GM08714 (cell line): ENCODE measurements around the gene RAB24.
"Not testable (repeated sequence)": the region's sequence is repeated elsewhere in the genome, so short reads cannot be mapped to it uniquely, and the experiment has no call there.

Experiments
- H3K4me3 ChIP-seq: fragments of 200-500 bp; sonication (Bioruptor generic); 2 replicates; pipeline ENCODE4 v1.5.1; 2014; ENCODE audit warnings: mild to moderate bottlenecking, low read length, inconsistent platforms
- ZNF274 ChIP-seq: IDR thresholded peaks from 2 replicates; pipeline ENCODE4 v1.6.1; 2012; ENCODE audit warnings: mild to moderate bottlenecking, low read depth, low read length

The RAB24 gene

GRCh38 chr5:177269232-177269895 is 34.2 kb downstream of the RAB24 start:
- no peak overlapping the region for H3K4me3 ChIP-seq
- no peak for TF ChIP-seq ZNF274

GRCh38 chr5:177265395-177265794 is 38.1 kb downstream of the RAB24 start:
- H3K4me3 ChIP-seq = no peak overlapping the region
- no peak for TF ChIP-seq ZNF274

DNA sequence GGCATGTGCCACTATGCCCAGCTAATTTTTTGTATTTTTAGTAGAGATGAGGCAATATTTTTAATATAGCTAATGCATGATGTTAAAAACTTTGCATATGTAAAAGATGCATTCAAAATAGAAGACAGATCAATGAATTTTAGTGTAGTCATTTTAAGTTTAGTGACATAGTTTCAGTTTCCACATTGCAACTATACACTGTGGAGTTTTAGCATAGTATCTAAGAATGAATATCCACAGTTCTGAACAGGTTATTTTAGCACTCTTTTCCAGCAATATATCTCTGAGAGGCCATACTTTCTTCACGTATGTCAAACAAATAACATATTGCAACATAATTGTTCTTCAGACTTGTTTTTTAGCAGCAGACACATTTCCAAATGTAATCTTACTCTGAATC is 39.3 kb downstream of the RAB24 start:
- no peak for TF ChIP-seq ZNF274
- no peak overlapping the region for H3K4me3 ChIP-seq

- TF ChIP-seq ZNF274 = no peak
- no peak overlapping the region for H3K4me3 ChIP-seq
Measured at GRCh38 chr5:177261510-177261909, 42.0 kb downstream of the RAB24 start.

DNA sequence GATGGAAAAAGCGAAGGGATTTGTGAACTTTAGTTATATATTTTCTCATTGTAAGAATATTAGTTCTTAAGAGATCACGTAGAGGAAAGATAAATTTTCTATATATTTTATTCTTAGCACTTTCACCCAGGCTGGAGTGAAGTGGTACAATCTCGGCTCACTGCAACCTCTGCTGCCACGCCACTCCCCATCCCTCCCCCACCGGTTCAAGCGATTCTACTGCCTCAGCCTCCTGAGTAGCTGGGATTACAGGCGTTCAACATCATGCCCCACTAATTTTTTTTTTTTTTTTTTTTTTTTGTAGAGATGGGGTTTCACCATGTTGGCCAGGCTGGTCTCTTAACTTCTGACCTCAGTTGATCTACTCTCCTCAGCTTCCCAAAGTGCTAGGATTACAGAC is 42.6 kb downstream of the RAB24 start:
- H3K4me3 ChIP-seq = no peak overlapping the region
- TF ChIP-seq ZNF274 = no peak

DNA sequence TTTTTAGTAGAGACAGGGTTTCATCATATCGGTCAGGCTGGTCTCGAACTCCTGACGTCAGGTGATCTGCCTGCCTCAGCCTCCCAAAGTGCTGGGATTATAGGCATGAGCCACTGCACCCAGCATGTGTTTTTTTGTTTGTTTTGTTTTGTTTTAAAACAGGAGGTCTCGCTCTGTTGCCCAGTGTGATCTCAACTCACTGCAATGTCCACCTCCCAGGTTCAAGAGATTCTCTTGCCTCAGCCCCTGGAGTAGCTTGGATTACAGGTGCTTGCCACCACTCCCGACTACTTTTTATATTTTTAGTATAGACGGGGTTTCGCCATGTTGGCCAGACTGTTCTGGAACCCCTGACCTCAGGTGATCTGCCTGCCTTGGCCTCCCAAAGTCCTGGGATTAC is 44.8 kb downstream of the RAB24 start:
- not testable (repeated sequence) for H3K4me3 ChIP-seq

GRCh38 chr5:177256296-177256695 is 47.2 kb downstream of the RAB24 start:
- no peak for TF ChIP-seq ZNF274
- no peak overlapping the region for H3K4me3 ChIP-seq

GRCh38 chr5:177253252-177253651 is 50.3 kb downstream of the RAB24 start:
- no peak for TF ChIP-seq ZNF274

More at GRCh38 chr5:177253252-177253651, 50.3 kb downstream of the RAB24 start:
- H3K4me3 ChIP-seq = no peak overlapping the region
